BE2C (cell line): Measurements from ENCODE around the gene AP2A1.

ENCODE experiments used
- DNase-seq: peaks from one replicate; pipeline ENCODE4 v3.0.0-alpha.2; 2020
- H3K27me3 ChIP-seq: fragments of 250-450 bp; sonication (Bioruptor Pico); 2 replicates; pipeline ENCODE4 v1.5.1; 2020; ENCODE audit warnings: mild to moderate bottlenecking
- H3K36me3 ChIP-seq: fragments of 250-450 bp; sonication (Bioruptor Pico); 2 replicates; pipeline ENCODE4 v1.5.1; 2020; ENCODE audit warnings: mild to moderate bottlenecking
- H3K4me1 ChIP-seq: fragments of 250-450 bp; sonication (Bioruptor Pico); 2 replicates; pipeline ENCODE4 v1.5.1; 2020
- H3K4me3 ChIP-seq: 2 replicates; pipeline ENCODE4 v1.5.1; 2011; ENCODE audit warnings: low read depth, low read length
- H3K9me3 ChIP-seq: fragments of 250-450 bp; sonication (Bioruptor Pico); 2 replicates; pipeline ENCODE4 v1.5.1; 2020
- TF ChIP-seq, protein P1 (sequence below): IDR thresholded peaks from 2 replicates; pipeline ENCODE4 v1.5.1; 2012; ENCODE audit warnings: mild to moderate bottlenecking, low read depth, low read length

The AP2A1 gene

DNA sequence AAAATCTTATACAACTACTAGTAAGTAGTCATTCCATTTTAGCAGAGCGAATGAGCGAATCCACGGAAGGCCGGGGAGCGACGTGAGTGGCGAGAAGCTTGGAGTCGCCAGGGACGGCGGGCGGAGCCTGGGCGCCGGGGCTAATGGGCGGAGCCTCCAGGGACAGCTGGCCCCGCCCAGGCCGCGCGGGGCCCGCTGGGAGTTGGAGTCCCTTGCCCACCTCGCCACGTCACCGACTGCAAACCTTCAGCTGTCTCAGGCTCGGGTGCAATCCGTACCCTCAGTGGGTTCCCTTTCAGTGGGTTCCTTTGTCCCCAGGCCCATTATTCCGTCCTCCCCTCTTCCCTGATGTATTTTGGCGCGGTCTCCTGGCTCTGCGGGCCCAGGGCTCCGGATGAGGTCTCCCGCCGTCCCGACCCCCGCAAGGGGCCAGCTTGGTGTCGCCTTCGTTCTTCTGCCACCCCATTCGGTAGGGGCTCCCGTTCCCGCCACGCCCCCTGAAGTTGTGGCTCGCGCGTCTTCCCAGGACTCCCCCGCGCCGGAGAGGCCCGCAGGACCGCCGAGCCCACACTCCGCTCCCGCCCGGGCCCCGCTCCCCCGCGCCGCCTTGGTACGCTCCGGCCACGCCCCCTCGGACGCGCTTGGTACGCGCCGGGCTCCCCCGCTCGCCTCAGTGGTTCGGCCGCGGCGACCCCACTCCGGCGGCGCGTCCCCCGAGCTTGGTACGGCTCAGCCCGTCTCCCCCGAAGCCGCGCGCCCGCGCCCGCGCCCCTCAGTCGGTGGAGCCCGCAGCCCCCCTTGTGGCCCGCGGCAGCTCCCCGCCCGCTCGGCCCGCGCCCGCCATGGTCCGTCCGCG is 83.9 kb downstream of the AP2A1 start, which contains the start of gene PTOV1:
PTOV1 (plus strand) TSS at position 673 of the 856 bp plus-strand sequence.
- H3K4me1 ChIP-seq, result 0 out of 2 replicates have a peak, but pooled peaks cover 2% of the 10 kb centered on the region
- no peaks in the 10 kb centered on the region for H3K27me3 ChIP-seq
- DNase-seq, result peak; percentile 93
- no peaks in the 10 kb centered on the region for H3K9me3 ChIP-seq
- H3K36me3 ChIP-seq, result peaks cover 12% of the 10 kb centered on the region
- TF ChIP-seq, protein P1, sequence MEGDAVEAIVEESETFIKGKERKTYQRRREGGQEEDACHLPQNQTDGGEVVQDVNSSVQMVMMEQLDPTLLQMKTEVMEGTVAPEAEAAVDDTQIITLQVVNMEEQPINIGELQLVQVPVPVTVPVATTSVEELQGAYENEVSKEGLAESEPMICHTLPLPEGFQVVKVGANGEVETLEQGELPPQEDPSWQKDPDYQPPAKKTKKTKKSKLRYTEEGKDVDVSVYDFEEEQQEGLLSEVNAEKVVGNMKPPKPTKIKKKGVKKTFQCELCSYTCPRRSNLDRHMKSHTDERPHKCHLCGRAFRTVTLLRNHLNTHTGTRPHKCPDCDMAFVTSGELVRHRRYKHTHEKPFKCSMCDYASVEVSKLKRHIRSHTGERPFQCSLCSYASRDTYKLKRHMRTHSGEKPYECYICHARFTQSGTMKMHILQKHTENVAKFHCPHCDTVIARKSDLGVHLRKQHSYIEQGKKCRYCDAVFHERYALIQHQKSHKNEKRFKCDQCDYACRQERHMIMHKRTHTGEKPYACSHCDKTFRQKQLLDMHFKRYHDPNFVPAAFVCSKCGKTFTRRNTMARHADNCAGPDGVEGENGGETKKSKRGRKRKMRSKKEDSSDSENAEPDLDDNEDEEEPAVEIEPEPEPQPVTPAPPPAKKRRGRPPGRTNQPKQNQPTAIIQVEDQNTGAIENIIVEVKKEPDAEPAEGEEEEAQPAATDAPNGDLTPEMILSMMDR, result no peak
- peak within 1 kb of the TSS; percentile 90 for H3K4me3 ChIP-seq

DNA sequence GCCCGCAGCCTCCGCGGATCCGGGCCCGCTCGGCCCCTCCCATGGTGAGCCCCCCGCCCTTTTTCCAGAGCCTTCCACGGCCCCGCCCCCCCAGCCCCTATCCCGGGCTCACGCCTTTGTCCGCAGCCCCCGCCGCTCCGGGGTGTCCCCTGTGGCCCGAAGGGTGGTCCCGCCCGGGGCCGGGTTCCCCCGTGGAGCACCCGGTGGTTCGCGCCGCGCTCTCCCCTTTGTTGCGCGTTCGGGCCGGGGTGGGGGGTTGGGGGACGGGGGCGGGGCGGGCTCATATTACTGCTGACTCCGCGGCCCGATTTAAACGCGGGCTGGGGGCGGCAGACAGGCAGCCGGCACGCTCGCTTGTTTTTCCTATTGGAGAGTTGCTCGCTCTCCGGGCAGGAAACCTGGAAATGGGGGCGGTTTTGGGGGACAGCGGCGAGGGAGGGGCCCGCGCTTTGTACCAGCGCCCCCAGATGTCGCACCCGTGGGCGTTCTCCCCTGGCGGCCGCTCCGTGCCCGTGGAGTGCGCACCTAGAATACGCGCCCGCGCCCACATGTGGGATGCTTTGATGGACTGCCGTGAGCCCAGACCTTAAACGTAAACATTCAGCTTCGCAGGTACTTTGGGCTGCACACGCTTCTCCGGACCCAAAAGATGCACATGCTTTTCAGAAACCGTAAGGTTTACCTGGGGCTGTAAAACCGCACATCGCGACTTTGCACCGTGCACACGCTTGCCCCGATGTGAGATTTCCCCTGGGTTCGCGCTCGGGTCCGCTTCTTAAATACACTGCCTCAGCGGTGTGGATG is 84.9 kb downstream of the AP2A1 start:
- Histone ChIP-seq H3K9me3 (no peaks in the 10 kb centered on the region), H3K4me3 (peak overlapping the region; percentile 90), H3K4me1 (0 out of 2 replicates have a peak, but pooled peaks cover 2% of the 10 kb centered on the region), H3K27me3 (no peaks in the 10 kb centered on the region), H3K36me3 (peaks cover 19% of the 10 kb centered on the region)
- no peak for DNase-seq
- TF ChIP-seq, protein P1, result no peak

DNA sequence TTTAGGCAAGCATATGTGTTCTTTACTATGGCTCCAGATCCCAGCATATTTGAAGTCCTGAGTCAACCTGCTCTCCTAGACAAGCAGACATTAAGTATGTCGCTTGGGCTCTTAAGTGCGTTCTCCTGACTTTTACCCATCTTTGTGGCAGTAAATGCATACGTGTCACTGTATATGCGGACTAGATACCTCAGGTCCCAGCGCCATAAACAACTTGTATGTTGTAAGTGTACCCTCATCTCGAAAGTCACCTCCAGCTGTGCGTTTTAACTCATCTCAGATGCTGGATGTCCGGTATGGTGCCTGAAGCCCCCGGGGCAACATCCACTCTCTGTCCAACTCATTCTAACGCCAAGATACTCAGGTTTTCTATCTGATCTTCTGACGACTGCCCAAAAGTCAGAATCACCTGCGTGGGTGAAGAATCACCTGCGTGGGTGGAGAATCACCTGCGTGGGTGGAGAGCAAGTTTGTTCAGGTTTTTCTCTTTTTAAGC is 85.9 kb downstream of the AP2A1 start:
- Histone ChIP-seq H3K9me3 (no peaks in the 10 kb centered on the region), H3K4me3 (peak overlapping the region; percentile 90), H3K36me3 (peaks cover 30% of the 10 kb centered on the region), H3K4me1 (0 out of 2 replicates have a peak, but pooled peaks cover 2% of the 10 kb centered on the region), H3K27me3 (no peaks in the 10 kb centered on the region)
- DNase-seq, result no peak
- TF ChIP-seq, protein P1, result no peak

DNA sequence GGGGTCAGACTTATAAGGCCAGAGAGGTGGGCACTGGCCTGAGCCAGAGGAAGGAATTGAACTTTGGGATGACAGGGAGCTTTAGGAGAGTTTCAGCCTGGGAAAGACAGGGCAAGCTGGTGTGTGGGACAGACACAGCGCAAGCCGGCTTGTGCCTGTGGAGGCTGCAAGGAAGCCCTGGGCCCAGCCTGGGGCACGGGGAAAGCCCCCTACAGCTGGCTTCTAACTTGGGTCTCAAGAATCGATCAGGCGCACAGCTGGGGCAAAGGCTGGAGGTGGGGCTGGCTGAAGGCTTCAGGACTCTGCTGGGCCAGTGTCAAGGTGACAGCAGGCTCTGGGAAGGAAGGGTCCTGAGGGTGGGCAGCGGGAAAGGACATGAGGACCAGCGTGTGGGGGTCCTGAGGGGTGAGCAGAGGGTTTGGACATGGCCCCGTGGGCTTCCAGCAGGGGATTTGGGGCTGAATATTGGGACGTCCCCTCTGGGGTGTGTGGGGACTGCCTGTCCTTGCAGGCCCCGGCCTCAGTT is 87.1 kb downstream of the AP2A1 start:
- TF ChIP-seq, protein P1, result no peak
- no peak for DNase-seq
- H3K4me3 ChIP-seq, result no peak overlapping the region

DNA sequence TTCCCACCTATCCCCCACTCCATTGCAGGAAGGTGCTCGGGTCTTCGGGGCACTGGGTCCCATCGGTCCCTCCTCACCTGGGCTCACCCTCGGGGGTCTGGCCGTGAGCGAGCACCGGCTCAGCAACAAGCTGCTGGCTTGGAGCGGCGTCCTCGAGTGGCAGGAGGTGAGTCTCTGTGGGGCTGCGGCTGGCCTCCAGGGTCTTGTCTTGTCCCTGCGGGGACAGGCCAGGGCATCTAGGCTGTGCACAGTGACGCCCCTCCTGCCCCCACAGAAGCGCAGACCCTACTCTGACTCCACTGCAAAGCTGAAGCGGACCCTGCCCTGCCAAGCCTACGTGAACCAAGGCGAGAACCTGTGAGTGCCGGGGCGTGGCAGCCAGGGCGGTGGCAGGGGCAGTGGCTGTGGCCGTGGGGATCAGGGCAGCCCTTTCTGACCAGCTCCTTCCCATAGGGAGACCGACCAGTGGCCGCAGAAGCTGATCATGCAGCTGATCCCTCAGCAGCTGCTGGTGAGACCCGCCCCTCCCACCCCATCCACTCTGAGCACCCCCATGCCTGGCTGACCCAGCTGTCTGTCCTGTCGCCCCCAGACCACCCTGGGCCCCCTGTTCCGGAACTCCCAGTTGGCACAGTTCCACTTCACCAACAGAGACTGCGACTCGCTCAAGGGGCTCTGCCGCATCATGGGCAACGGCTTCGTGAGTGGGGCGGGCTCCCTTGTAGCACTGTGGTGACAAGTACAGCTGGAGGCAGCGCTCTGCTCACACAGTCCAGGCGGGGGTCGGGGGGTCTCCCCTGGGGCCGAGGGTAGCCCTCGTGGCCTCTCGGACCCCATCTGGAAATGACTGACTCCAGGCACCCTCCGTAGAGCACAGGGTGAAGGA is 87.8 kb downstream of the AP2A1 start:
- Histone ChIP-seq H3K36me3 (peaks cover 49% of the 10 kb centered on the region), H3K9me3 (no peaks in the 10 kb centered on the region), H3K4me1 (0 out of 2 replicates have a peak, but pooled peaks cover 2% of the 10 kb centered on the region), H3K4me3 (no peak overlapping the region), H3K27me3 (no peaks in the 10 kb centered on the region)
- DNase-seq, result no peak
- TF ChIP-seq, protein P1, result no peak

More for the DNA sequence above, 87.1 kb downstream of the AP2A1 start:
- peaks cover 42% of the 10 kb centered on the region for H3K36me3 ChIP-seq
- H3K27me3 ChIP-seq, result no peaks in the 10 kb centered on the region
- 0 out of 2 replicates have a peak, but pooled peaks cover 2% of the 10 kb centered on the region for H3K4me1 ChIP-seq
- H3K9me3 ChIP-seq, result no peaks in the 10 kb centered on the region
